ENCODE data around the gene CPVL. TPM values are rescaled to one million over a fixed set of nuclear protein-coding genes. Genes with fewer than 3 reads are reported as not detected.

The CPVL gene
- total RNA-seq, 1 donor from 2014 or later, result 5.0 TPM

GRCh38 chr7:29158795-29159423, 12.6 kb upstream of the CPVL start:
- ATAC-seq, result no peak

GRCh38 chr7:29156907-29157452, 10.6 kb upstream of the CPVL start:
- ATAC-seq (no peak), DNase-seq (ENCODE audit: low spot score) (no peak)

More at GRCh38 chr7:29158795-29159423, 12.6 kb upstream of the CPVL start:
- DNase-seq (ENCODE audit: low spot score), result no peak

GRCh38 chr7:29154076-29154475, 7.7 kb upstream of the CPVL start:
- no peak for DNase-seq (ENCODE audit: low spot score)
- no peak for ATAC-seq

- DNase-seq (ENCODE audit: low spot score) (no peak), ATAC-seq (no peak)
Measured at GRCh38 chr7:29150856-29151255, 4.5 kb upstream of the CPVL start.

GRCh38 chr7:29149036-29149435, 2.7 kb upstream of the CPVL start:
- no peak for ATAC-seq
- no peak for DNase-seq (ENCODE audit: low spot score)

- no peak for ATAC-seq
- no peak for DNase-seq (ENCODE audit: low spot score)
Measured at GRCh38 chr7:29147821-29148220, 1.5 kb upstream of the CPVL start.

- peak; percentile 78 for ATAC-seq
- DNase-seq (ENCODE audit: low spot score), result peak; percentile 56
Measured at GRCh38 chr7:29146888-29147609, 712 bp upstream of the CPVL start.

GRCh38 chr7:29145553-29146056, 732 bp downstream of the CPVL start:
- DNase-seq (ENCODE audit: low spot score) (no peak), ATAC-seq (no peak)

- ATAC-seq (no peak), DNase-seq (ENCODE audit: low spot score) (no peak)
Measured at GRCh38 chr7:29143751-29144150, 2.6 kb downstream of the CPVL start.

- ATAC-seq, result no peak
- DNase-seq (ENCODE audit: low spot score), result no peak
Measured at GRCh38 chr7:29142021-29142727, 4.2 kb downstream of the CPVL start.

GRCh38 chr7:29140873-29141468, 5.4 kb downstream of the CPVL start:
- DNase-seq (ENCODE audit: low spot score), result no peak
- ATAC-seq, result peak; percentile 53

GRCh38 chr7:29139796-29140195, 6.5 kb downstream of the CPVL start:
- DNase-seq (ENCODE audit: low spot score), result no peak
- ATAC-seq, result no peak

GRCh38 chr7:29139191-29139590, 7.1 kb downstream of the CPVL start:
- DNase-seq (ENCODE audit: low spot score) (no peak), ATAC-seq (no peak)

- DNase-seq (ENCODE audit: low spot score) (no peak), ATAC-seq (no peak)
Measured at GRCh38 chr7:29138588-29138987, 7.7 kb downstream of the CPVL start.

GRCh38 chr7:29135846-29136245, 10.5 kb downstream of the CPVL start:
- DNase-seq (ENCODE audit: low spot score) (no peak), ATAC-seq (peak; percentile 18)

GRCh38 chr7:29132980-29133379, 13.4 kb downstream of the CPVL start:
- DNase-seq (ENCODE audit: low spot score), result no peak
- no peak for ATAC-seq

GRCh38 chr7:29131678-29132077, 14.7 kb downstream of the CPVL start:
- ATAC-seq, result no peak
- no peak for DNase-seq (ENCODE audit: low spot score)

- ATAC-seq, result no peak
Measured at GRCh38 chr7:29130096-29130495, 16.2 kb downstream of the CPVL start.

GRCh38 chr7:29127527-29127926, 18.8 kb downstream of the CPVL start:
- ATAC-seq (no peak), DNase-seq (ENCODE audit: low spot score) (no peak)

More at GRCh38 chr7:29130096-29130495, 16.2 kb downstream of the CPVL start:
- DNase-seq (ENCODE audit: low spot score), result no peak

- ATAC-seq, result no peak
- DNase-seq (ENCODE audit: low spot score), result no peak
Measured at GRCh38 chr7:29126804-29127203, 19.5 kb downstream of the CPVL start.

- ATAC-seq (no peak), DNase-seq (ENCODE audit: low spot score) (no peak)
Measured at GRCh38 chr7:29123626-29124190, 22.6 kb downstream of the CPVL start.
